Body of pancreas (tissue), 4 donors: Measurements from ENCODE around the gene METTL6.
"Not testable (repeated sequence)": the region's sequence is repeated elsewhere in the genome, so short reads cannot be mapped to it uniquely, and the experiment has no call there.

Experiments
- POLR2A ChIP-seq, 3 donors: fragments of 450-650 bp; IDR thresholded peaks; one replicate each; pipeline ENCODE4 v1.6.1; 2016; ENCODE audit warnings: antibody characterized with exemption in 3 of 3, mild to moderate bottlenecking in 2 of 3
- TF ChIP-seq, protein P1 (sequence below), 7 experiments: fragments of 450-650 bp in 4 of 7; fragments of 200-600 bp in 3 of 7; sonication (generic) in 3 of 7; IDR thresholded peaks; one replicate each; pipeline ENCODE4 v1.5.1; 2016 to 2019; ENCODE audit warnings: antibody characterized with exemption in 7 of 7

DNA sequence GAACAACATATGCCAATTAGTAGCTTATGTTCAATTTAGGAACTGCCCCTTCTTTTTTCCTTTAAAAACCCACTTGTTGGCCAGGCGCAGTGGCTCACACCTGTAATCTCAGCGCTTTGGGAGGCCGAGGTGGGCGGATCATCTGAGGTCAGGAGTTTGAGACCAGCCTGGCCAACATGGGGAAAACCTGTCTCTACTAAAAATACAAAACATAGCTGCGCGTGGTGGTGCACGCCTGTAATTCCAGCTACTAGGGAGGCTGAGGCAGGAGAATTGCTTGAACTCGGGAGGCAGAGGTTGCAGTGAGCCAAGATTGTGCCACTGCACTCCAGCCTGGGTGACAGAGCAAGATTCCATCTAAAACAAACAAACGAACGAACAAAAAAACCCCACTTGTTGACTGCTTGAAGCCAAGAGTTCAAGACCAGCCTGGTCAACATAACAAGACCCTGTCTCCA, 42.1 kb downstream of the METTL6 start:
- TF ChIP-seq, protein P1, sequence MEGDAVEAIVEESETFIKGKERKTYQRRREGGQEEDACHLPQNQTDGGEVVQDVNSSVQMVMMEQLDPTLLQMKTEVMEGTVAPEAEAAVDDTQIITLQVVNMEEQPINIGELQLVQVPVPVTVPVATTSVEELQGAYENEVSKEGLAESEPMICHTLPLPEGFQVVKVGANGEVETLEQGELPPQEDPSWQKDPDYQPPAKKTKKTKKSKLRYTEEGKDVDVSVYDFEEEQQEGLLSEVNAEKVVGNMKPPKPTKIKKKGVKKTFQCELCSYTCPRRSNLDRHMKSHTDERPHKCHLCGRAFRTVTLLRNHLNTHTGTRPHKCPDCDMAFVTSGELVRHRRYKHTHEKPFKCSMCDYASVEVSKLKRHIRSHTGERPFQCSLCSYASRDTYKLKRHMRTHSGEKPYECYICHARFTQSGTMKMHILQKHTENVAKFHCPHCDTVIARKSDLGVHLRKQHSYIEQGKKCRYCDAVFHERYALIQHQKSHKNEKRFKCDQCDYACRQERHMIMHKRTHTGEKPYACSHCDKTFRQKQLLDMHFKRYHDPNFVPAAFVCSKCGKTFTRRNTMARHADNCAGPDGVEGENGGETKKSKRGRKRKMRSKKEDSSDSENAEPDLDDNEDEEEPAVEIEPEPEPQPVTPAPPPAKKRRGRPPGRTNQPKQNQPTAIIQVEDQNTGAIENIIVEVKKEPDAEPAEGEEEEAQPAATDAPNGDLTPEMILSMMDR (IDR thresholded peaks at IDR 0.05) = not testable (repeated sequence)
- not testable (repeated sequence) for TF ChIP-seq POLR2A (IDR thresholded peaks at IDR 0.05)
